ENCODE measurements around the gene PLA2G7.

The PLA2G7 gene

DNA sequence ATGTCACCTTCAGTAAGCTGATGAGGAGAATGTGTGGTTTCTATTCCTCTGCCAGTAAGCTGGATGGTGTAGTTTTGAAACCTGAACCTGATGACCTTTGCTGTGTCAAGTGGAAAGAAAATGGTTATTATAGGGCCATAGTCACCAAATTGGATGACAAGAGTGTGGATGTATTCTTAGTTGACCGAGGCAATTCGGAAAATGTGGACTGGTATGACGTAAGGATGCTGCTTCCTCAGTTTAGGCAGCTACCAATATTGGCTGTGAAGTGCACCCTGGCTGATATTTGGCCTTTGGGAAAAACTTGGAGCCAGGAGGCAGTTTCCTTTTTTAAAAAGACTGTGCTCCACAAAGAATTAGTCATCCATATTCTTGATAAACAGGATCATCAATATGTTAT is 45.5 kb downstream of the PLA2G7 start:
- no peak for DNase-seq (ENCODE audit: low read depth in 2 of 2, low spot score in 1 of 2)

DNA sequence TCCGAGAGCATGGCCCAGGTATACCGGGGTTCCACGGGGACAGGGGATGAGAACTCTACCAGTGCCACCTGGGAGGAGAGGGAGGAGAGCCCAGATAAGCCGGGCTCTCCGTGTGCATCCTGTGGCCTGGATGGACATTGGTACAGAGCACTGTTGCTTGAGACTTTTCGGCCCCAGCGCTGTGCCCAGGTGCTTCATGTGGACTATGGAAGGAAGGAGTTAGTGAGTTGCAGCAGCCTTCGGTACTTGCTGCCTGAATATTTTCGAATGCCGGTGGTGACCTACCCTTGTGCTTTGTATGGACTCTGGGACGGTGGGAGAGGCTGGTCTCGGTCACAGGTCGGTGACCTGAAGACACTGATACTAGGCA is 46.2 kb downstream of the PLA2G7 start:
- no peak for DNase-seq (ENCODE audit: low read depth in 2 of 2, low spot score in 1 of 2)

DNA sequence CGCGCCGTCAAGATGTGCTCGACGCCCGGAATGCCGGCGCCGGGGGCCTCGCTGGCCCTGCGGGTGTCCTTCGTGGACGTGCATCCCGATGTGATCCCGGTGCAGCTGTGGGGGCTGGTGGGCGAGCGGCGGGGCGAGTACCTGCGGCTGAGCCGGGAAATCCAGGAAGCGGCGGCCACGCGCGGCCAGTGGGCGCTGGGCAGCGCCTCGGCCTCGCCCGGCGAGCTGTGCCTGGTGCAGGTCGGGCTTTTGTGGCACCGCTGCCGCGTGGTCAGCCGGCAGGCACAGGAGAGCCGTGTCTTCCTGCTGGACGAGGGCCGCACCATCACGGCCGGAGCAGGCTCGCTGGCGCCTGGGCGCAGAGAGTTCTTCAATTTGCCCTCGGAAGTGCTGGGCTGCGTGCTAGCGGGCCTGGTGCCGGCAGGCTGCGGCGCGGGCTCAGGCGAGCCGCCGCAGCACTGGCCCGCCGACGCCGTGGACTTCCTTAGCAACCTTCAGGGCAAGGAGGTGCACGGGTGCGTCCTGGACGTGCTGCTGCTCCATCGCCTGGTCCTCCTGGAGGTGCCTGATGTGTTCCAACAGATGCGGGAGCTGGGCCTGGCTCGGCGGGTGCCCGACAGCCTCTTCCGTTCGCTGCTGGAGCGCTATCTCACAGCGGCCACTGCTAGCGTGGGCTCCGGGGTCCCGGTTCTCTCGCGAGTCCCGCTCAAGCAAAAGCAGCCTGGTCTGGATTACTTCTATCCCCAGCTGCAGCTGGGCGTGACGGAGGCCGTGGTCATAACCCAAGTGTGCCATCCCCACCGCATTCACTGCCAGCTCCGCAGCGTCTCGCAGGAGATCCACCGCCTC is 46.8 kb downstream of the PLA2G7 start:
- DNase-seq (ENCODE audit: low read depth in 2 of 2, low spot score in 1 of 2), result no peak

DNA sequence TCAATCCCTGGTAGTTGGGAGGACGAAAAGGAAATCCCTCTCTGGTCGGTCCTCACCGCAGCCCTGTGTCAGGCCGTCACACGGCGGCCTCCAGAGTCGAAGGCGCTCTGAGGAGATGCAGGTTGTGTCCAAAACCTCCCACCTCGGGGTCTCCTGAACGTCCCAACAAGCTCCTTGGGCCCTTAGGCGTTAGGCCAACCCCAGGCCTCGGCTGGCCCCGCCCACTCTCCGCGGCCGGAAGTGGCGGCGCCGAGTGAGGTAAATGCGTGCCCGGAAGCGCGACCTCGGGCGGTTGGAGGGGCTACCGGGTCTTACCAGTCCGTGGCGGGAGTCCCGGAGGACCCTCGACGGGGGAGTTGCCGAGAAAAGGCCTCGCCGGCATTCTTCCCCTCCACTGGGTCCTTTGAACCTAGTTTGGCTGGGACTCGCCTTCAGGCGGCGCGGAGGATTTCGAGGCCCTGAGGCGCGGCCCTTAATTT is 47.5 kb downstream of the PLA2G7 start, which contains the start of gene TDRD6:
TDRD6 (plus strand) TSS at position 267 of the 479 bp plus-strand sequence. CDS start 244 bp downstream, outside the sequence.
- no peak for DNase-seq (ENCODE audit: low read depth in 2 of 2, low spot score in 1 of 2)

DNA sequence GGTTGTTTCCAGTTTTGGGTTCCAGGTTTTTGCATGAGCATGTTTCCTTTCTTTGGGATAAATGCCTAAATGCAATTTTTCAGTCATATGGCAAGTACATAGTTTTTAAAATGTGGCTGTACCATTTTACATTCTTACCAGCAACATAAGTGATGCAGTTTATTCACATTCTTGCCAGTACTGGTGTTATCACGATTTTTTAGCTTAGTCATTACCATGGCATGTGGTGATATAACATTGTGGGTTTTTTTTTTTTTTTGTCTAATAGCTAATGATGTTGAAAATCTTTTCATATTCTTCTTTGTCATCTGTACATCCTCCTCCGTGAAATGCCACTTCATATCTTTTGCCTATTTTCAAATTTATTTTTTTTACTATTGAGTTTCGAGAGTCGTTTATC is 50.4 kb downstream of the PLA2G7 start:
- DNase-seq (ENCODE audit: low read depth in 2 of 2, low spot score in 1 of 2), result no peak

DNA sequence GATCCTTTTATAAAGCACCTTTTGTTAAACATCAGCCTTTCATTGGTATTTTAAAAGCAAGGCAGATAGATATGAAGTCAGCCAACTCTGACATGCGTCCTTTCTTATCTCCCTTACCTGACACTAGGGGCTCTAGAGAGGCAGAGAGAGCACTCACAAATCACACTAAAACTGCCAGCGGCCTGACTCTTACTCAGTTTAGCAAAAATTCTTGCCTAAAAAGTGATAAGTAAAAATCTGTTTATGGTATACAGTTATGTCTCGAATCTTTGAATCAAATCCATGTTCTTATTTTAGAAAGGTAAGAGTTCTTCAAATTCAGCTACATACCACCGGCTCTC is 57.9 kb downstream of the PLA2G7 start:
- DNase-seq (ENCODE audit: low read depth in 2 of 2, low spot score in 1 of 2), result no peak

DNA sequence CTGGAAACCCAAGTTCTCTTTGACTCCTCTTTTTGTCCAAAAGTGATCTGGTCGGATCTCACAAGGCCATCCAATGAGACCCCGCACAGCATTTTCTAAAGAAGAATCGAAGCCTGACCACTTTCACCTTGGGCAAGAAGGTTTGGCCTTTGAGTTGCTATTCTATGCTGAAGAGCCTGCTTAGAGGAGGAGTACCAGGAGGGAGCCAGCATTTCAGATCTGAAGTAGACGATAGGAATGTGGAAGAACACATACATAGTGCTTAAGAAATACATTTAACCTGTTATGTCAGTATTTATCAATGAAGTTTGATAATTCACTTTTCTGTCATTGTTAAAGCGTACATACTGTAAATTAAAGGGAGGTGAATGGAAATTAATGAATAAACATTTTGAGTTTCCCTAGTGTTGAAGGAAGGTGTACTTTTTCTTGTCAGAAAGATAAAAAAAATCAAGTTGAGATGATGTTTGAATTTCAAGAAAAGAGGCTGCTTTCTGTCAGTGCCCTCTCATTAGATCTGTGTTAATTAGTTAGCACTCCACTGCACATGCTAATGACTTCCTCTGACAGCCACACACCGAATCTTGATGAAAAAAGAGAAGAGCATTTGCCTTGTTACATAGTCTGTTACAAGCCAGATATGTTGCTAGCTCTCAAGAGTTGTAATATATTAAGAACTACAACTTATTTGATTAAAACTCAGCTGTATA is 58.4 kb downstream of the PLA2G7 start:
- DNase-seq (ENCODE audit: low read depth in 2 of 2, low spot score in 1 of 2), result no peak

DNA sequence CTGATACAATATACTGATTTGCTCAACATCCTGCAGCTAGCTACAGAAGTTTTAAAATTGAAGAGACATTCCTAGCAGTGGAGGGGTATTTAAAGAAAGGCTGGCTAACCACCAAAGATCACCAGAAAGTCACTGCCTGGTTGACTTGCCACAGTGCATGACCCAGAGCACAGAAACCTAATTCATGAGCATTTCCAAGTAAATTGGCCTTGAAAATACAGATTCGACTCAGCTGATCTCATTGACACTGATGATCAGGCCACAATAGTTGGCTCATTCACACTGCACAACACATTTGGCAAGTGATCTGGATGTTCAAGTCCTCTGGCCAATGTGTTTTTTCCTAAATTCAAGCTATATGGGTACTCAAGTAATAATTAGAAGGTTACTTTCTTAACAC is 60.8 kb downstream of the PLA2G7 start:
- no peak for DNase-seq (ENCODE audit: low read depth in 2 of 2, low spot score in 1 of 2)

DNA sequence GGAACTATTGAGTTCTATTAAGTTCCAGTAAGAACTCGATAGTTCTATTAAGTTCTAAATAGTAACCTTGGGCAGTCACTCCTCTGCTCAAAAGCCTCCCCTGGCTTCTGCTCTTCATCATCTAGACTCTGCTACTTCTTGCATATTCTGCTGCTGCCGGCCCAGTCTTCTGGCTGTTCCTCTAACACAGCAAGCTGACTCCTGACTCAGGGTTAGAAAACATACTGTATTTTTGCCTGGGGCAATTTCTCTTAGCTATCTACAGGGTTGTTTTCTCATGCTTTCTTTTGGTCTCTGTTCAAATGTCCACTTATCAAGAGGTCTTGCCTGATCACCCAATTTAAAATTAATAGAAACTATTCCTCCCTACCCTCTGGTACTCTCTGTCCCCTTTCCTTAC is 67.8 kb downstream of the PLA2G7 start:
- DNase-seq (ENCODE audit: low read depth in 2 of 2, low spot score in 1 of 2), result no peak

DNA sequence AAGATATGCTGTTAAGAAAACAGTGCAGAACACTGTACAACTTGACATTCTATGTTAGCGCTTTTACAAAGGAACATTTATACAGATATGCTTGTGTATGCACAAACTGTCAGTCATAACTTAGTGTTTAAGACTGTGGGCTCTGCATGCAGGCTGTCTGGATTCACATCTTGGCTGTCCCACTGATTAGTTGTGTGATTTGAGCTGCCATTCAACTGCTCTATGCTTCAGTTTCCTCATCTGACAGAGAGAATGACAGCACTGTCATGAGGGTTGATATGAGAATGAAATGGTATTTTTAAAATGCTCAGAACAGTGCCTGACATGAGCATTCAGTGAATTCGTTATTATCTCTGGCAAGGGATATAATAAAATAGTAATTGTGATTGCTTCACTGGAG is 73.7 kb downstream of the PLA2G7 start:
- no peak for DNase-seq (ENCODE audit: low read depth in 2 of 2, low spot score in 1 of 2)

DNA sequence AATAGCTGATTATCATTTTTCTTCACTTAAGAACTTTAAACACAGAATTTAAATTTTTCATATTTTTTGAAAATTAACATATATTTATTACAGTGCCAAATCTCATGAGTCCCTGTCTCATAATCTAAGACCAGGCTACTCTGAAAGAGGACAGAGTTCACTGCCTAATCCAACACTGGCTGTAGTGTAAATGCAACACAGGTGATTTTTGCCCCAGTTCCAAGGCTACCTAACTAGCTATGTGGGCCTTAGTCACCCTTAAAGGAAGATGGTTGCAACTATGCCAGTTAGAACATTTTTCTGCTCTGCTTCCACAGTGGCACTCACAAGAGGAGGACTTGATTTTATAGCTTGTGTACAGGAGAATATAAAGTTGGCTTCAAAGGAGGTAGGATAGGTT is 77.5 kb downstream of the PLA2G7 start:
- no peak for DNase-seq (ENCODE audit: low read depth in 2 of 2, low spot score in 1 of 2)

DNA sequence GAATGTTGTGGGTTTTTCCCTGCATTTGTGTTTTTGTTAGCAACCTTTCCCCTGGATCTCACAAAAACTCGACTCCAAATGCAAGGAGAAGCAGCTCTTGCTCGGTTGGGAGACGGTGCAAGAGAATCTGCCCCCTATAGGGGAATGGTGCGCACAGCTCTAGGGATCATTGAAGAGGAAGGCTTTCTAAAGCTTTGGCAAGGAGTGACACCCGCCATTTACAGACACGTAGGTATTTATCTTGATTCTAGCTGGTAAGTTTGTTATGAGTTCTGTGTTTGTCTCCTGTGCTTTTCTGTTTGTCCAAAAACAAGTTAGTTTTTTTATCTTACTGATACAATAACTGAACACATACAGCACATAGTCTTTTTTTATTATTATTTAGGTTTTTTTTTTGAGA is 79.4 kb downstream of the PLA2G7 start:
- DNase-seq (ENCODE audit: low read depth in 2 of 2, low spot score in 1 of 2), result no peak
